GM12874 (cell line): ENCODE measurements around the gene MAP10.

Source experiments
- CTCF ChIP-seq: IDR thresholded peaks from 2 replicates; pipeline ENCODE4 v1.5.1; 2011; ENCODE audit warnings: low read depth, mild to moderate bottlenecking, control low read depth, low read length, moderate library complexity; ENCODE audit not compliant: insufficient read depth

MAP10 gene

GRCh38 chr1:232805269-232806185 lies at the start of gene MAP10:
Gene MAP10 (plus strand): TSS chr1:232805416. CDS start chr1:232805450, 34 bp downstream.
- TF ChIP-seq CTCF = no peak

GRCh38 chr1:232764458-232765251 lies 40.6 kb upstream of the MAP10 start:
- no peak for TF ChIP-seq CTCF

GRCh38 chr1:232765542-232765941 lies 39.7 kb upstream of the MAP10 start:
- TF ChIP-seq CTCF = no peak

- no peak for TF ChIP-seq CTCF
These were observed 38.9 kb upstream of the MAP10 start for GRCh38 chr1:232766241-232766890.

GRCh38 chr1:232766904-232767303 lies 38.3 kb upstream of the MAP10 start:
- no peak for TF ChIP-seq CTCF

GRCh38 chr1:232767305-232768074 lies 37.7 kb upstream of the MAP10 start:
- no peak for TF ChIP-seq CTCF

- no peak for TF ChIP-seq CTCF
These were observed 36.4 kb upstream of the MAP10 start for GRCh38 chr1:232768793-232769192.
